ENCODE measurements around the gene CADPS2.

GRCh38 chr7:122752583-122752982 lies 133.7 kb downstream of the CADPS2 start:
- no peak for TF ChIP-seq EZH2 (IDR thresholded peaks at IDR 0.05; ENCODE audit: borderline replicate concordance, low read length)
- TF ChIP-seq, protein P1, sequence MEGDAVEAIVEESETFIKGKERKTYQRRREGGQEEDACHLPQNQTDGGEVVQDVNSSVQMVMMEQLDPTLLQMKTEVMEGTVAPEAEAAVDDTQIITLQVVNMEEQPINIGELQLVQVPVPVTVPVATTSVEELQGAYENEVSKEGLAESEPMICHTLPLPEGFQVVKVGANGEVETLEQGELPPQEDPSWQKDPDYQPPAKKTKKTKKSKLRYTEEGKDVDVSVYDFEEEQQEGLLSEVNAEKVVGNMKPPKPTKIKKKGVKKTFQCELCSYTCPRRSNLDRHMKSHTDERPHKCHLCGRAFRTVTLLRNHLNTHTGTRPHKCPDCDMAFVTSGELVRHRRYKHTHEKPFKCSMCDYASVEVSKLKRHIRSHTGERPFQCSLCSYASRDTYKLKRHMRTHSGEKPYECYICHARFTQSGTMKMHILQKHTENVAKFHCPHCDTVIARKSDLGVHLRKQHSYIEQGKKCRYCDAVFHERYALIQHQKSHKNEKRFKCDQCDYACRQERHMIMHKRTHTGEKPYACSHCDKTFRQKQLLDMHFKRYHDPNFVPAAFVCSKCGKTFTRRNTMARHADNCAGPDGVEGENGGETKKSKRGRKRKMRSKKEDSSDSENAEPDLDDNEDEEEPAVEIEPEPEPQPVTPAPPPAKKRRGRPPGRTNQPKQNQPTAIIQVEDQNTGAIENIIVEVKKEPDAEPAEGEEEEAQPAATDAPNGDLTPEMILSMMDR (IDR thresholded peaks at IDR 0.05; ENCODE audit: low read length): no peak
